NCI-H2081 treated with DMSO at 0.1 percent for 48 hours (cell line): ENCODE data around the gene IKBIP.

Experiments
- DNase-seq: peaks from one replicate; lab custom pipeline; 2025; lab: John Stamatoyannopoulos, UW

Gene IKBIP

DNA sequence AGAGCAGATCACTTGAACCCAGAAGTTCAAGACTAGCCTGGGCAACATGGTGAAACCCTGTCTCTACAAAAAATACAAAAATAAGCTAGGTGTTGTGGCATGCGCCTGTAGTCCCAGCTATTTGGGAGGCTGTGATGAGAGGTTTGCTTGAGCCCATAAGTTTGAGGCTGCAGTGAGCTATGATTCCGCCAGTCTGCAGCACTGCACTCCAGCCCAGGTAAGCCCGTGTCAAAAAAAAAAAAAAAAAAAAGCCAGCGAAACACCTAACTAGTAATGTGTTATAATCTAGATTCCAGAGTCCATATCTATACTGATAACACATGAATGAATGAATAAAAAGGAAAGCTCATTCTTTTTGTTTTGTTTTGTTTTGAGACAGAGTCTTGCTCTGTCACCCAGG lies 69.6 kb downstream of the IKBIP start:
- DNase-seq = no peak
